ENCODE results near the gene FGD3.

- TF ChIP-seq BHLHE40 (IDR thresholded peaks at IDR 0.05; ENCODE audit: borderline replicate concordance) (no peak), FOXK2 (IDR thresholded peaks at IDR 0.05) (no peak), FOXA1 (IDR thresholded peaks at IDR 0.05) (no peak), FOXM1 (IDR thresholded peaks at IDR 0.05; ENCODE audit: borderline replicate concordance) (no peak), ARNT (IDR thresholded peaks at IDR 0.05) (no peak), ELF4 (IDR thresholded peaks at IDR 0.05) (no peak)
Measured at GRCh38 chr9:93002700-93003099, 55.4 kb downstream of the FGD3 start.

Data from HEK293T (cell line).